HCT116 (cell line): ENCODE measurements around the gene IL15RA. TPM values are rescaled to one million over a fixed set of nuclear protein-coding genes. Genes with fewer than 3 reads are reported as not detected.

Experiments
- ATAC-seq: fragments of 200-7000 bp; cut with Tn5 transposase; 2 replicates; pipeline ENCODE4 v1.9.1; 2020; ENCODE audit warnings: mild to moderate bottlenecking, moderate library complexity
- BruUV-seq: library from RNA; stranded (reverse); fragments of 400-500 nt; replicated peaks from 2 replicates; lab custom pipeline; 2021; lab: Mats Ljungman, UMichigan
- CTCF ChIA-PET: fragments of 300-600 bp; sonication (Branson Sonifier 250); formaldehyde crosslinking; loops from one replicate; lab custom pipeline; 2021; ENCODE audit warnings: antibody characterized with exemption; lab: Charles Lee
- POLR2A ChIA-PET: fragments of 300-600, 350-600 bp; sonication (Branson Sonifier 250); formaldehyde crosslinking; loops from one replicate; lab custom pipeline; 2021; ENCODE audit warnings: antibody characterized with exemption; lab: Charles Lee
- RAD21 ChIA-PET, 2 experiments: fragments of 300-600 bp; sonication (Branson Sonifier 250); formaldehyde crosslinking; loops; one replicate each; lab custom pipeline; 2023; ENCODE audit warnings: low total read pairs in 2 of 2; ENCODE audit not compliant: uncharacterized antibody in 2 of 2, unreplicated experiment in 2 of 2, low non-redundant PET in 1 of 2; lab: Charles Lee
- DNase-seq: peaks from one replicate; pipeline ENCODE4 v3.0.0-alpha.2; 2010; ENCODE audit warnings: low read depth, low spot score
- H2AFZ ChIP-seq: fragments of 200-600 bp; shearing (Covaris generic), sonication (generic); 2 replicates; pipeline ENCODE4 v1.6.1; 2017; ENCODE audit warnings: low read depth, mixed run types, mixed read lengths, antibody characterized with exemption, low read length; ENCODE audit not compliant: poor library complexity, severe bottlenecking
- H3K27ac ChIP-seq: 2 replicates; pipeline ENCODE4 v1.5.1; 2012; ENCODE audit warnings: low read depth, low read length
- H3K27me3 ChIP-seq: fragments of 200-600 bp; sonication (generic); 2 replicates; pipeline ENCODE4 v1.6.1; 2016; ENCODE audit warnings: mixed run types, low read length, mixed read lengths; ENCODE audit not compliant: insufficient read depth
- H3K36me3 ChIP-seq, 2 experiments: fragments of 200-500 bp in 1 of 2; fragments of 200-600 bp in 1 of 2; sonication (Bioruptor generic) in 1 of 2; sonication (generic) in 1 of 2; 2 replicates each; pipeline versions ENCODE4 v1.5.1 to v1.6.1; 2014 to 2016; ENCODE audit warnings: low read length in 2 of 2, inconsistent platforms in 1 of 2, mixed read lengths in 1 of 2, mixed run types in 1 of 2; ENCODE audit not compliant: insufficient read depth in 2 of 2, control insufficient read depth in 1 of 2
- H3K4me1 ChIP-seq, 2 experiments: fragments of 200-600 bp in 1 of 2; sonication (generic) in 1 of 2; 2 replicates each; pipeline versions ENCODE4 v1.5.1 to v1.6.1; 2012 to 2017; ENCODE audit warnings: low read length in 2 of 2, inconsistent platforms in 1 of 2, mild to moderate bottlenecking in 1 of 2, mixed read lengths in 1 of 2, mixed run types in 1 of 2, moderate library complexity in 1 of 2; ENCODE audit not compliant: insufficient read depth in 2 of 2, control insufficient read depth in 1 of 2
- H3K4me2 ChIP-seq: fragments of 200-600 bp; sonication (generic); 2 replicates; pipeline ENCODE4 v1.6.1; 2017; ENCODE audit warnings: mixed run types, low read length, mixed read lengths
- H3K4me3 ChIP-seq, 2 experiments: fragments of 200-600 bp in 1 of 2; sonication (generic) in 1 of 2; replicated peaks in 1 of 2; 2 replicates each; pipeline ENCODE4 v1.5.1; 2011 to 2016; ENCODE audit warnings: low read length in 2 of 2, control low read depth in 1 of 2, low read depth in 1 of 2, mild to moderate bottlenecking in 1 of 2, mixed read lengths in 1 of 2, mixed run types in 1 of 2
- H3K79me2 ChIP-seq: fragments of 200-600 bp; sonication (generic); 2 replicates; pipeline ENCODE4 v1.6.1; 2017; ENCODE audit warnings: mild to moderate bottlenecking, mixed run types, low read length, moderate library complexity, mixed read lengths; ENCODE audit not compliant: insufficient read depth
- H3K9ac ChIP-seq: fragments of 200-600 bp; sonication (generic); 2 replicates; pipeline ENCODE4 v1.6.1; 2016; ENCODE audit warnings: low read length, mixed read lengths
- H3K9me2 ChIP-seq: fragments of 200-600 bp; sonication (generic), shearing (Covaris generic); 2 replicates; pipeline ENCODE4 v1.6.1; 2017; ENCODE audit warnings: mixed run types, mild to moderate bottlenecking, moderate library complexity; ENCODE audit not compliant: insufficient read depth
- H3K9me3 ChIP-seq, 2 experiments: fragments of 200-500 bp in 1 of 2; fragments of 200-600 bp in 1 of 2; sonication (Bioruptor generic) in 1 of 2; sonication (generic) in 1 of 2; 2 replicates each; pipeline ENCODE4 v1.6.1; 2014 to 2017; ENCODE audit warnings: low read length in 2 of 2, mixed read lengths in 2 of 2, inconsistent platforms in 1 of 2, low read depth in 1 of 2, mild to moderate bottlenecking in 1 of 2, mixed run types in 1 of 2, moderate library complexity in 1 of 2; ENCODE audit not compliant: control insufficient read depth in 1 of 2, insufficient read depth in 1 of 2
- H4K20me1 ChIP-seq: fragments of 200-600 bp; sonication (generic), shearing (Covaris generic); 2 replicates; pipeline ENCODE4 v1.6.1; 2017; ENCODE audit warnings: mixed run types, mild to moderate bottlenecking, moderate library complexity; ENCODE audit not compliant: insufficient read depth
- CBX3 ChIP-seq: IDR thresholded peaks from 2 replicates; pipeline ENCODE4 v1.6.1; 2012; ENCODE audit warnings: low read depth
- CEBPB ChIP-seq: IDR thresholded peaks from 2 replicates; pipeline ENCODE4 v1.6.1; 2012; ENCODE audit warnings: low read depth
- EGR1 ChIP-seq: IDR thresholded peaks from 2 replicates; pipeline ENCODE4 v1.6.1; 2012; ENCODE audit warnings: low read depth
- ELF1 ChIP-seq: IDR thresholded peaks from 2 replicates; pipeline ENCODE4 v1.6.1; 2012; ENCODE audit warnings: low read depth, borderline replicate concordance
- EZH2 ChIP-seq: fragments of 200-600 bp; sonication (generic); IDR thresholded peaks from 2 replicates; pipeline ENCODE4 v1.6.1; 2017; ENCODE audit warnings: antibody characterized with exemption, mixed run types
- JUND ChIP-seq: IDR thresholded peaks from 2 replicates; pipeline ENCODE4 v1.6.1; 2012
- MAX ChIP-seq: IDR thresholded peaks from 2 replicates; pipeline ENCODE4 v1.6.1; 2012
- POLR2A ChIP-seq: IDR thresholded peaks from 2 replicates; pipeline ENCODE4 v1.7.0; 2011; ENCODE audit warnings: borderline replicate concordance; ENCODE audit not compliant: insufficient read depth, insufficient read length; ENCODE audit errors: extremely low read depth
- POLR2AphosphoS5 ChIP-seq: IDR thresholded peaks from 2 replicates; pipeline ENCODE4 v1.6.1; 2011; ENCODE audit warnings: mild to moderate bottlenecking, low read depth, low read length, moderate library complexity
- RAD21 ChIP-seq: IDR thresholded peaks from 2 replicates; pipeline ENCODE4 v1.6.1; 2012; ENCODE audit warnings: low read depth, mild to moderate bottlenecking
- REST ChIP-seq: IDR thresholded peaks from 2 replicates; pipeline ENCODE4 v1.6.1; 2012; ENCODE audit warnings: low read depth
- SIN3A ChIP-seq: IDR thresholded peaks from 2 replicates; pipeline ENCODE4 v1.6.1; 2012; ENCODE audit warnings: low read depth
- SP1 ChIP-seq: IDR thresholded peaks from 2 replicates; pipeline ENCODE4 v1.6.1; 2012; ENCODE audit warnings: low read depth
- SRF ChIP-seq: IDR thresholded peaks from 2 replicates; pipeline ENCODE4 v1.6.1; 2012; ENCODE audit warnings: low read depth
- TCF7L2 ChIP-seq: IDR thresholded peaks from 2 replicates; pipeline ENCODE4 v1.7.0; 2011; ENCODE audit warnings: borderline replicate concordance, inconsistent platforms; ENCODE audit not compliant: insufficient read depth, insufficient read length; ENCODE audit errors: extremely low read depth
- ZFX ChIP-seq: fragments of 450-650 bp; IDR thresholded peaks from 2 replicates; pipeline ENCODE4 v1.6.1; 2017
- ZNF274 ChIP-seq: fragments of 200-500 bp; sonication (Bioruptor generic); IDR thresholded peaks from 2 replicates; pipeline ENCODE4 v1.6.1; 2014; ENCODE audit warnings: mild to moderate bottlenecking, low read depth, low read length, inconsistent platforms
- intact Hi-C: fragments of 100-400 bp; cut with micrococcal nuclease; formaldehyde crosslinking; loops from 2 replicates; pipeline ENCODE4 v1.10.0; 2022
- total RNA-seq: library from RNA; stranded (reverse); gene quantifications from one replicate; pipeline ENCODE4 v1.2.1, GENCODE V29; 2021; ENCODE audit not compliant: unreplicated experiment
- TF ChIP-seq, protein P1 (sequence below): IDR thresholded peaks from 2 replicates; pipeline ENCODE4 v1.6.1; 2011; ENCODE audit warnings: mild to moderate bottlenecking, low read length, moderate library complexity; ENCODE audit not compliant: insufficient replicate concordance; ENCODE audit errors: extremely low read depth
- TF ChIP-seq, protein P2 (sequence below), 3 experiments: fragments of 200-600 bp in 1 of 3; sonication (generic) in 1 of 3; IDR thresholded peaks in 2 of 3; conservative IDR thresholded peaks in 1 of 3; 2 replicates each; pipeline ENCODE4 v1.5.1; 2012 to 2017; ENCODE audit warnings: low read depth in 2 of 3, low read length in 2 of 3, antibody characterized with exemption in 1 of 3, borderline replicate concordance in 1 of 3, control low read depth in 1 of 3, mild to moderate bottlenecking in 1 of 3, mixed read lengths in 1 of 3, mixed run types in 1 of 3, moderate library complexity in 1 of 3; ENCODE audit not compliant: insufficient read depth in 1 of 3

The IL15RA gene
- total RNA-seq, 1 experiment from 2014 or later, result 10.5 TPM

DNA sequence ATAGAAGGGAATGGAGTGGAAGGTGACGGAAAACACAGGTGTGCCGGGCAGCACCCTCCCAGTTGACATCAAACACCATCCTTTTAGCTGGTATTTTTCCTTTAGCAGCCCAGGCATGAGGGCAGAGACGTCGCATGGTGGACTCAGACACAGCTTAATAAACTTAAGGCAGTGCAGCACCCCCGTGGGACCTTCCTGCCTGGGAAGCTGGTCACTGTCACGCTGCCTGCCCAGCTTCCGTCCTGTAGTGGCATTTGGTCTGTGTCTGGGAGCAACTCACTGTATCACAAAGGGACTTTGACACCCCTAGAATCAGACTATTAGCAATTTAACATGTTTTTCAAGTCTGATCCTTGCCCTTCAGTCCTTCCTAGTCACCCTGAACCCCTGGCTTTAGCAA, 35.8 kb downstream of the IL15RA start:
- no peak overlapping the region for H3K27ac ChIP-seq
- no peaks in the 10 kb centered on the region for H3K27me3 ChIP-seq
- intact Hi-C loops, result loop anchor here (10.0 kb wide), 1 partner anchor 73 kb away; no protein-coding TSS in a partner anchor
- peaks cover 11% of the 10 kb centered on the region in 2 experiments; a peak in 3 of 4 replicates for H3K36me3 ChIP-seq
- BruUV-seq, result no TSS peak
- ChIA-PET POLR2A (no interaction called here), CTCF (no interaction called here), RAD21 (no interaction called here)
- no peaks in the 10 kb centered on the region for H3K79me2 ChIP-seq
- TF ChIP-seq EGR1 (no peak), POLR2AphosphoS5 (no peak), REST (no peak), MAX (no peak), ELF1 (no peak), POLR2A (no peak), SRF (no peak), EZH2 (no peak), RAD21 (no peak), SP1 (no peak), ZFX (no peak), SIN3A (no peak), ZNF274 (no peak), CEBPB (no peak), JUND (no peak), TCF7L2 (no peak), CBX3 (no peak)
- TF ChIP-seq, protein P1, sequence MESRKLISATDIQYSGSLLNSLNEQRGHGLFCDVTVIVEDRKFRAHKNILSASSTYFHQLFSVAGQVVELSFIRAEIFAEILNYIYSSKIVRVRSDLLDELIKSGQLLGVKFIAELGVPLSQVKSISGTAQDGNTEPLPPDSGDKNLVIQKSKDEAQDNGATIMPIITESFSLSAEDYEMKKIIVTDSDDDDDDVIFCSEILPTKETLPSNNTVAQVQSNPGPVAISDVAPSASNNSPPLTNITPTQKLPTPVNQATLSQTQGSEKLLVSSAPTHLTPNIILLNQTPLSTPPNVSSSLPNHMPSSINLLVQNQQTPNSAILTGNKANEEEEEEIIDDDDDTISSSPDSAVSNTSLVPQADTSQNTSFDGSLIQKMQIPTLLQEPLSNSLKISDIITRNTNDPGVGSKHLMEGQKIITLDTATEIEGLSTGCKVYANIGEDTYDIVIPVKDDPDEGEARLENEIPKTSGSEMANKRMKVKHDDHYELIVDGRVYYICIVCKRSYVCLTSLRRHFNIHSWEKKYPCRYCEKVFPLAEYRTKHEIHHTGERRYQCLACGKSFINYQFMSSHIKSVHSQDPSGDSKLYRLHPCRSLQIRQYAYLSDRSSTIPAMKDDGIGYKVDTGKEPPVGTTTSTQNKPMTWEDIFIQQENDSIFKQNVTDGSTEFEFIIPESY, result no peak
- TF ChIP-seq, protein P2, sequence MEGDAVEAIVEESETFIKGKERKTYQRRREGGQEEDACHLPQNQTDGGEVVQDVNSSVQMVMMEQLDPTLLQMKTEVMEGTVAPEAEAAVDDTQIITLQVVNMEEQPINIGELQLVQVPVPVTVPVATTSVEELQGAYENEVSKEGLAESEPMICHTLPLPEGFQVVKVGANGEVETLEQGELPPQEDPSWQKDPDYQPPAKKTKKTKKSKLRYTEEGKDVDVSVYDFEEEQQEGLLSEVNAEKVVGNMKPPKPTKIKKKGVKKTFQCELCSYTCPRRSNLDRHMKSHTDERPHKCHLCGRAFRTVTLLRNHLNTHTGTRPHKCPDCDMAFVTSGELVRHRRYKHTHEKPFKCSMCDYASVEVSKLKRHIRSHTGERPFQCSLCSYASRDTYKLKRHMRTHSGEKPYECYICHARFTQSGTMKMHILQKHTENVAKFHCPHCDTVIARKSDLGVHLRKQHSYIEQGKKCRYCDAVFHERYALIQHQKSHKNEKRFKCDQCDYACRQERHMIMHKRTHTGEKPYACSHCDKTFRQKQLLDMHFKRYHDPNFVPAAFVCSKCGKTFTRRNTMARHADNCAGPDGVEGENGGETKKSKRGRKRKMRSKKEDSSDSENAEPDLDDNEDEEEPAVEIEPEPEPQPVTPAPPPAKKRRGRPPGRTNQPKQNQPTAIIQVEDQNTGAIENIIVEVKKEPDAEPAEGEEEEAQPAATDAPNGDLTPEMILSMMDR (IDR thresholded peaks at IDR 0.05 in 2 of 3, conservative IDR thresholded peaks at IDR 0.05 in 1 of 3; ENCODE audit: borderline replicate concordance in 1 of 3, insufficient read depth in 1 of 3, low read depth in 2 of 3, low read length in 2 of 3), result no peak
- H3K9me3 ChIP-seq, result no peaks in the 10 kb centered on the region
- H2AFZ ChIP-seq, result no peak overlapping the region
- no peak overlapping the region for H3K9ac ChIP-seq
- H3K4me3 ChIP-seq, result no peak overlapping the region
- H3K4me1 ChIP-seq, result peaks cover 0 to 16% of the 10 kb centered on the region in 2 experiments; a peak in 2 of 4 replicates
- H4K20me1 ChIP-seq, result no peaks in the 10 kb centered on the region
- no peaks in the 10 kb centered on the region for H3K9me2 ChIP-seq
- no peak overlapping the region for H3K4me2 ChIP-seq
- ATAC-seq (no peak), DNase-seq (no peak)
